Endometrial microvascular endothelial cells (primary cell): ENCODE data around the gene ADAM22. TPM values are rescaled to one million over a fixed set of nuclear protein-coding genes. Genes with fewer than 3 reads are reported as not detected.

Experiments used
- in situ Hi-C: cut with HindIII; loops from 2 replicates; pipeline ENCODE4 v1.10.0; 2017; ENCODE audit warnings: low sequenced_read_pairs, low pct_unique_long_range_greater_than_20kb; ENCODE audit errors: inconsistent ontology term
- total RNA-seq: library from RNA; depleted of rRNA; stranded (reverse); fragments of >200 nt; gene quantifications from one replicate; pipeline ENCODE4 v1.2.3, GENCODE V29; 2015; ENCODE audit errors: inconsistent ontology term

ADAM22 gene
- total RNA-seq, 1 donor from 2014 or later = 0.09 TPM

- in situ Hi-C loops = no loop called here
Measured at GRCh38 chr7:88200261-88200660, 266.2 kb downstream of the ADAM22 start.

GRCh38 chr7:88200789-88201188 is 266.7 kb downstream of the ADAM22 start:
- in situ Hi-C loops = no loop called here

GRCh38 chr7:88201305-88201704 is 267.3 kb downstream of the ADAM22 start:
- in situ Hi-C loops = no loop called here

- in situ Hi-C loops = no loop called here
Measured at GRCh38 chr7:88202278-88202677, 268.2 kb downstream of the ADAM22 start.

- in situ Hi-C loops = no loop called here
Measured at GRCh38 chr7:88202799-88203198, 268.7 kb downstream of the ADAM22 start.

- in situ Hi-C loops = no loop called here
Measured at GRCh38 chr7:88203401-88203800, 269.4 kb downstream of the ADAM22 start.

- in situ Hi-C loops = no loop called here
Measured at GRCh38 chr7:88204525-88205110, 270.6 kb downstream of the ADAM22 start.

GRCh38 chr7:88205179-88205578 is 271.1 kb downstream of the ADAM22 start:
- in situ Hi-C loops = no loop called here

- in situ Hi-C loops = no loop called here
Measured at GRCh38 chr7:88206254-88206653, 272.2 kb downstream of the ADAM22 start.

- in situ Hi-C loops = no loop called here
Measured at GRCh38 chr7:88208521-88208920, 274.5 kb downstream of the ADAM22 start.

GRCh38 chr7:88212918-88213317 is 278.9 kb downstream of the ADAM22 start:
- in situ Hi-C loops = no loop called here

GRCh38 chr7:88214456-88214855 is 280.4 kb downstream of the ADAM22 start:
- in situ Hi-C loops = no loop called here

GRCh38 chr7:88215295-88215694 is 281.2 kb downstream of the ADAM22 start:
- in situ Hi-C loops = no loop called here

- in situ Hi-C loops = no loop called here
Measured at GRCh38 chr7:88216276-88216675, 282.2 kb downstream of the ADAM22 start.

GRCh38 chr7:88217675-88218428 is 283.8 kb downstream of the ADAM22 start:
- in situ Hi-C loops = no loop called here

- in situ Hi-C loops = no loop called here
Measured at GRCh38 chr7:88218429-88218745, 284.3 kb downstream of the ADAM22 start.

GRCh38 chr7:88218836-88219605 is 285.0 kb downstream of the ADAM22 start:
- in situ Hi-C loops = no loop called here

GRCh38 chr7:88219781-88220747 is 286.0 kb downstream of the ADAM22 start, which contains the start of gene SRI:
SRI (minus strand) TSS chr7:88220038; CDS start chr7:88220026, 12 bp downstream.
- in situ Hi-C loops = no loop called here

- in situ Hi-C loops = no loop called here
Measured at GRCh38 chr7:88223265-88223664, 289.2 kb downstream of the ADAM22 start.
